GM21515 (cell line): ENCODE data around the gene ROBO1.

Experiments used
- ATAC-seq: cut with Tn5 transposase; IDR thresholded peaks from one replicate; pipeline ENCODE4 v1.9.1; 2021; ENCODE audit not compliant: unreplicated experiment

The ROBO1 gene

DNA sequence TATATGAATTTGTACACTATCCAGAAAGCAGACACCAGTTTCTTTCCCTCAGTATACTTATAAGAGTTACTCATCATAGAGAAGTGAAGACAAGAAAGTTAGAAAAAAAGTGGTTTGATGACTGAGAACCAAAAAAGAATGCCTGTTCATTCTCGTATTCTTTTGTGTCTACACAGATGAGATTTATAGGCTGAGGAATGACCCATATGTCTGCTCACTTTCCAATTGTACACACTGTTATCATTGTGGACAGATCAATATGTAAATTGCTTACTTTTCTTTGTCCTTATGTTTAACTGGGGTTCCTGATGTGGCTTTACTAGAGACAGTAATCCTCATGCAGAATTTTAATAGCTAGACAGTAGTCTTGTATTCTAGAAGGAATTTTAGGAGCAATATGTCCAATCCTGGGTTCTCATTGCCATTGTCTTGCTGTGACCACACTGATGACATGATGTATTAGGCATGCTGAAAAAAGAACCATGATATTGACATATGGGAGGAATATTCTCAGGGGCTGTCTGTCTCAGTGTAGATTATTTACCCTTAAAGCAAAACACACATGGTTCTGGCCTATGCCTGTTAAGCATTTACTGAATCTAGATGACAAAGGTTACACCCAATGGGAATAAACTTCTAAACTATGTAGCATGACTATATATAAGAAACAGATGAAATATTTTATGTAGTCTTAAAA is 669.7 kb downstream of the ROBO1 start:
- ATAC-seq: no peak

DNA sequence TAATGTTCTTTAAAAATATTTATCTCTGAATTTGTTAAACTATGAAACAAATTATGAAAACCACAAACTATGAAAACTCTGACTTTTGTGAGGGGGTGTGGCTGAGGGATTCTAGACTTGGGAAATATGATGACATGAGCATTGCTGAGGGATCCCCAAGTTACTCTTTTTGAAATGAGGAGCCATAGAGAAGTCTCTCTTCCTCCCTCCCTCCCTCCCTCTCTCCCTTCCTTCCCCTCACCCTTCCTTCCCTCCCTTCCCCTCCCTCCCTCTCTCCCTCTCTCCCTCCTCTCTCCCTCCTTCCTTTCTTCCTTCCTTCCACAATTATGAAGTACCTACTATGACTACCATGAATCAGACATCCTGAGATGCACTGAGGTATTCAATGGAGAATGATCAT is 673.1 kb downstream of the ROBO1 start:
- ATAC-seq: no peak

DNA sequence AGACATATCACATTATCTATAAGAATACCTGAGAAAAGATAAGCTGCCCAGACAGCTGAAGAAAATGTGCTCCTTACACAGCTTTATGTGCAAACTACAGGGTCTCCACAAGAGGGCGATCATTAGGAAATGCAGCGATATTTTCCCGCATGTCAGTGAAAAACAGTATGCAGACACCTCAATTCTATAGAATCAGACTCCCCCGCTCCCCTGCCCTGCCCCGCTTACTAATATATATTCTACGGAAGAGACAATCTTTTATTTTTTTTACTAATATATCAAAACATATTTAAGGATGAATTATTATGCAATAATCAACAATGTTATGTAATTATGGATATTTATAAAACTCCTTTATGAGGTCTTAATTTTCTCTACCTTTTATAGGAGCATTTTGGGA is 681.3 kb downstream of the ROBO1 start:
- peak; percentile 91 for ATAC-seq

DNA sequence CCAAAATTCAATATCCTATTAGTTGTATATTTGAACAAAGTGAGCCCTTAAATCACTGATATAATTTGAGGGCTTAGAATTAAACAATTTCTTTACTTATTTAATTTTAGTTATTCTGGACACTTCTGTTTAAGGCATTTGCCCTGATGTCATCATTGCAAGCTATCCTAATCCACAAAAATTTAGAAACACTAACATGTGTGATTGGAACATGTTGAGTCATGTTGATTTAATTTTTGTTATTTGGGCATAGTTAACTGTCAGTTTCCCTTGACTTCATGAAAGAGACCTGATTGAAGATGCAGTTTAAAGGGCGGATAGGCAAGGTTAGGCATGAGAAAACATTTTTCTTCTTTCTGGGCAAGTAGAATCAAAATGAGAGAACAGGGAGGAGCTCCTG is 682.6 kb downstream of the ROBO1 start:
- ATAC-seq: no peak

DNA sequence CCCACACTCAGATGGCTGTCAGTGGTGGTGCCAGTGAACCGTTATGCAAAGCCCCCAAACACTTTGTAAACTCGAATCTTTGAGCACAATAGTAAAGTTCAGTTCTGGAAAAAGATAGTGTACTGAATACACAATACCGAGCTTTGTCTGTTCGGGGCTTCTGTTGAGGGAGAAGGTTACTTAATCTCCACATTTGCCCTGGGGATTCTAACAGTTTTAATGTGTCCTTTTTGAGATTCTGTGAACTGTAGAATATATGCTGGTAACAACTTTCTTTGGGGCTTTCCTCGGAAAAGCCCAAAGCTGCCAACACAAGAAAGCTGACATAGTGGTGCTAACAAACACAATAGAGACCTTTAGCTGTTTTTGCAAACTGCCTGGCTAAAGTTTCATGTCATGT is 686.5 kb downstream of the ROBO1 start:
- ATAC-seq: no peak

DNA sequence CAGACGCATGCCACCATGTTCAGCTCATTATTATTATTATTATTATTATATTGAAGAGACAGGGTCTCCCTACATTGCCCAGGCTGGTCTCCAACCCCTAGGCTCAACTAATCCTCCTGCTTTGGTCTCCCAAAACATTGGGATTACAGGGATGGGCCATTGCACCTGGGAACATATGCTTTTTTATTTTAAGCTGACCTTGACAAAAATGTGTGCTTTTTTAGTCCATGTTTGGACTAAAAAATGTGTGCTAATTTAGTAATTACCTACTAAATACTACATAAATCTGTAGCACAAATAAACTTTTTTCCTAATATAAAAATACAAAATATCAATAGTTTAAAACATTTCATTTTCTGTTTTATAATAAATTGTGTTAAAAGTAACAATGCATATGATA is 693.2 kb downstream of the ROBO1 start:
- no peak for ATAC-seq

DNA sequence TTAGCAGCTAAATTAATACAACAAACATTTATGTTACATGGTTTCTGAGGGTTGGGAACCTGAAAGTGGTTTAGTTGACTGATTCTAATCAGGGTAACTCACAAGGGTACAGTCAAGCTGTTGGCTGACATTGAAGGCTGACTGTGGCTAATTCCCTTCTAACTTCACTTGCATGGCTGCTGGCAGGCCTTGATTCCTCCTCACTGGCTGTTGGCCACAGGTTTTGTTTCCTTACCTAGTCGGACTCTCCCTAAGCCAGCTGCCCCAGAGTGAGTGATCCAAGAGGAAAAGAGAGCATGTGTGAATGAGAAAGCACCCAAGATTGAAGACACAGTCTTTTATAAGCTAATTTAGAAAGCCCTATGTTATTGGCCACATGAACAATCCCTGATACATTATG is 700.1 kb downstream of the ROBO1 start:
- ATAC-seq: no peak

DNA sequence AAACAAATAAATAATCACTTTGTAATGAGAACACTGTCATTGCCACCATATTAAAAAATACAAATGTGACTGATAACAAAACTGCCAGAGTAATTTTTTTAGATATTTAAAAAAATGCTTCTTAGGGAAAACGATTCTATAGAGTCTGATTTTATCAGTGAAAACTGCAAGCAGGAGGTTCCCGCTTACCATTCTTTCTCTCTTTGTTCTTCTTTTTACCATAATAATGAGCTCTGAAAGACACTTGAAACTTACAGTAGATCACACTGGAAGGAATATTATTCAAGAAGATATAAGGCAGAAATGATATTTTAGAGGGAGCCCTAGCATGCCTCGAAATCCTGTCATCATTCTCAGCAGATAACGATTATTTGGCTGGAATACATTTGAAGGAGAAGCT is 701.3 kb downstream of the ROBO1 start:
- no peak for ATAC-seq

DNA sequence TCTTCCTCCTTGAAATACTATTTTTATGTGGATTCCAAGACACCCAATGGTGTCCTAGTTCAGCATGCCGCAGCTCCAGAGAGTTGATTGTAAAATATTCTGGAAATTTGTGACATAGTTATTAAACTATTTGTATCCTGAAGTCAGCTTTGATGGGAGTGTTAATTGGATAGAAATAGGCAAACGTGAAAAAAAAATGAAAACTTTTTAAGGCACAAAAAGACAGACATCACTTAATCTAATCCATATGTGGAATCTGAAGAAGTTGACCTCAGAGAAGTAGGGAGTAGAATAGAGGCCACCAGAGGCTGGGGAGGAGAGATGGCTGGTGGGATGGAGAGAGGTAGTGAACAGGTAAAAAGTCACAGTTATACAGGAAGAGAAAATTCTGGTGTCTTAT is 704.2 kb downstream of the ROBO1 start:
- no peak for ATAC-seq

DNA sequence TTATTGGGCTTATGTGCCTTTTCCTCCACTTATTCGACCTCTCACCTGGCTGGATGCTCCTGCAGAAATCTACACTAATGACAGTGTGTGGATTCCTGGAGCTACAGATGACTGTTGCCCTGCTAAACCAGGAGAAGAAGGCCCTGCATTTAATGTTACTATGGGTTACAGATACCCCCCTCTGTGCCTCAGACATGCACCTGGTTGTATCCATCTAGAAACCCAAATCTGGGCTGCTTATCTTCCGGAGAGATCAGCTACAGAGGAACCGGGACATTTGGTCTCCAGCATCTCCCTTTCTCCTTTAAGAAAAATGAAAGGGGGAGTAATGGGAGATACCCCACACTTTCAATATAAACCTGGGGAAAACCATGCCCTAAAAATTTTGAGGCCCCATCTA is 710.0 kb downstream of the ROBO1 start:
- ATAC-seq: no peak

DNA sequence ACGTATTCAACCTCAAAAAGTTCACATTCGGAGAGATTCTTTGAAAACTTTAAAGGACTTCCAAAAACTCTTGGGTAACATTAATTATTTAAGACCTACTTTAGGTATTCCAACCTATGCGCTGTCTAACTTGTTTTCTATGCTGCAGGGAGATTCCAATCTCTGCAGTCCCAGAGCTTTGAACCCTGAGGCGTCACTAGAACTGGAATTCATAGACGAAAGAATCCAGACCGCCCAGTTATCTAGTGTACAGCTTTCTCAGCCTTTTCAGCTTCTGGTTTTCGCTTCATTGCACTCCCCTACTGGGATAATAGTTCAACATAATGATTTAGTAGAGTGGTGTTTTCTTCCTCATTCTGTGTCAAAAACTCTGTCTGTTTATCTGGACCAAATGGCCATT is 711.3 kb downstream of the ROBO1 start:
- ATAC-seq: no peak

DNA sequence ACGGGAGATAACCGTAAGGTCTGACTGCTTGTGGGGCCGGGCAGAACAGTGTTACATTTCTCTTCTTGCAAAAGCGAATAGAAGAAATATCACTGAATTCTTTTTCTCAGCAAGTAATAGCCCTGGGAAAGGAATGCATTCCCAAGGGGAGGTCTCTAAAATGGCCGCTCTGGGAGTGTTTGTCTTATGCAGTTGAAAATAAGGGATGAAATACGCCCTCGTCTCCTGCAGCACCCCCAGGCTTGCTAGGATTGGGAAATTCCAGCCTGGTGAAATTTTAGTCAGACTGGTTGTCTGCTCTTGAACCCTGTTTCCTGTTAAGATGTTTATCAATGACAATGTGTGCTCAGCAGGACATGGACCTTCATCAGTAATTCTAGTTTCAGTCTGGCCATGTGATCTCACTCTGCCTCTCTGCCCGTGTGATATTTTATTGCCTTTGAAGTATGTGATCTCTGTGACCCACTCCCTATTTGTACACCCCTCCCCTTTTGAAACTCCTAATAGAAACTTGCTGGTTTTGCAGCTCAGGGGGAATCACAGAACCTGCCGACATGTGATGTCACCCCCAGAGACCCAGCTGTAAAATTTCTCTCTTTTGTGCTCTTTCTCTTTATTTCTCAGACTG is 715.6 kb downstream of the ROBO1 start:
- no peak for ATAC-seq

DNA sequence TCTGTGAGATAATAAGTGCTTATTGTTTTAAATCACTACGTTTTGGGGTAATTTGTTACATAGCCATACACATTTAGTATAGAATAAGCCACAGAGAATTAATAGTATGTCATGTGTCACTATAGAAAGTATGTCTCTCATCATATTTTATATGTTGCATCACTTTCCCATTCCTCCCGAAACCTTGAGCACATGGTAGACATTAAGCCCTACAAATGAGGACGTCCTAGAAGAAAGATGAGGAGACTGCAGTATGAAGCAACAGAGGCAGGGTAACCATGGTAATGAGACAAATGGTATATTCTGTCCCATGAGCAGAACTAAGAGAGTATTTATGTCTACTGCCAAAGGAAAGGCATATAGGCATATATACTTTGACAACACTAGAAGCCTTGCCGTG is 720.2 kb downstream of the ROBO1 start:
- ATAC-seq: no peak

DNA sequence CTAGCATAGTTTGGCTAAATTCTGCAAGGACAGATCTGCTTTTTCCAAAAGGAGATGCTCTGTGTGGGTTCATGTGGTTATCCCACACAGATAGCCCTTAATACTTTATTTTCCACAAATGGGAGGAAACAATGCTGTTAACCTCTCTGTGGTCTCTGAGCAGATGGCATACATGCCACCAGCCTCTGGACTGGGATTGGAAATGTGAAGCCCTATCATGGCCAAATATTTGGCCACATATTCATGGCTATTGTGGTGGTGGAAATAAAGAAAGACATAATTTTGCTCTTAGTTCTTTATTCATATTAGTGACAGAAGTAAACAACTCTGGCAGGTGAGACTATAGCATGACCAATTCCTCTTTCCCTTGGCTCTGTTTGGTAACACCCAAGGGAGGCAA is 726.2 kb downstream of the ROBO1 start:
- ATAC-seq: no peak

DNA sequence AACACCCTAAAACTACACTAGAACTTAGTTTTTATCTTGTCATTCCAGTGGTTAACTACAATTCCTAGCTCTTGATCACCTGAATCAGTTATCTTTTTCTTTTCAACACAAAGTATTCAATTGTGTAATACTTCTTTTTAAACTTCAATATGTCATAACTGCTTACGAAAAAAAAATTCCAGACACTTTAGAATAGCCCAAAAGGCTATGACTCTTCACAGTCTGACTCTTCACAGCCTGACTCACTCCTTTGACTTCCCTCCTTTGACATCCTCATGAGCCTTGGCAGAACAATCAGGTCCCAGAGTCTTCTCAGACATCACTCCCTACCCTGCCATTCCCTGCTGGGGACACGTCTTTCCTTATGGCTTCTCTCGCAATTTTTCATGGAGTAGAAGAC is 727.1 kb downstream of the ROBO1 start:
- no peak for ATAC-seq

DNA sequence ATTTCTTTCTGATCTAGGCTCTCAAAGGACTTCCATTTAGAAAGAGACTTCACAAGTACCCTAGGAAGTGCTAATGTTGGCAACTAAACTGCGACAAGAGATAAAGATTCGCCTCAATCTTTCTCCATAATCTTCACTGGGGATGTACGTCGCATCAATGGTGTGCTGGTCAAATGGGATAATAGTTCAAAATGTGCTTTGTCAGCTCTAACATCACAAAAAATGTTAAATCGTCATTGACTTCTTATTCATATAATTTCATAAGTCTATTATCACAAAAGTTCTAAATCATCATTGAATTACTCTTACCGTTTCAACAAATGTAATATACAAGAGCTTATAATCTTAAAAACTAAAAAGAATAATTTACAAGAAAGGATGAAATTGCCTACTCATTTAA is 727.7 kb downstream of the ROBO1 start:
- no peak for ATAC-seq

DNA sequence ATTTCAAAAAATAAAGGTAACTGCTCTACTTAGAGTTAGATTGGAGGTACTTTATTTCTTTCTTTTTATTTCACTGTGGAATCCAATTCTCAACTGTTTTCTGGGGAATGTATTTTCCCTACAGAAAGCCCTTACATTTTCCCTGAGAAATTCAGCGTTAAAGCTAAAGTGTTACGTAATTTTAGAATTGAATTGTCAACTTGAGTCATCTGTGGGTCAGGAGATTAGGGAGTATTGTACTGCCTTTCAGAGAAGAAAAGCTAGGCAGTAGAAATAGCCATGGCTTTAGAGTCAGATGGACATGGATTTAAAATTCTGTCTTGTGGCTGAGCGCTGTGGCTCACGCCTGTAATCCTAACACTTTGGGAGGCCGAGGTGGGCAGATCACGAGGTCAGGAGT is 728.6 kb downstream of the ROBO1 start:
- ATAC-seq: no peak

DNA sequence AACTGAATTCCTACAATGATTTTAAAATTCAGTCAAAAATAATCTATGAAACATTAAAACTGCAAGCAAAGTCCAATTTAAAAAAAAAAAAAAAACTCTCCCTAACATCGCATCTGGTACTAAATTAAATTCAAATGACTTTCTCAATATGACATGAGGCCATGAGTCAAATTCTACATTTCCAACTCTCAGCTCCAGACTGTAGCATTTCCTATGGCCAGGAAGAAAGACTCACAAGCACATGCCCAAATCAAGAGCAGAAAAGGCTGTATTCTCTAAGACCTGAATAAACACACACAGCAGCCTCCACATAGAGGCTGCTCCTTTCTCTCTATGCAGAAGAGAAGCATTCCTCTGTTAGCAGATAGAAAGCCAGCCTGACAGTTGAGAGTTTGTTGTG is 729.2 kb downstream of the ROBO1 start:
- no peak for ATAC-seq

DNA sequence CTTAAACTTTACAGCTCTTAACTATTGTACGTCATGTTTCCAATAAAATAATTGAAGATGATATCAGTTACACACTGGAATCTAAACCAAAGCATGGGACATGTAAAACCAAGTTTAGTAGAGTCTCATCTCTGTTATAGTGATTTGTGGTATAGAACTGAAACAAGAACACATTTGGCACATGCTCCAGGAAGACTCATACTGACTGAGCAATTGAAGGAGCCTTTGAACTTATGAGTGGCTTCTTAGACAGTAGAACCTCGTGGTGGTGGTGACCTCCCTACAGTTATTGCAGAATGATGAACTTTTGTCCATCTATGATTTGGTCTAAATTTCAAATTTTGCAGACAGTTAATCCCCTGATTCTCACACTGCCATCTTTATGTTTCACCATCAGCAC is 729.7 kb downstream of the ROBO1 start:
- no peak for ATAC-seq

DNA sequence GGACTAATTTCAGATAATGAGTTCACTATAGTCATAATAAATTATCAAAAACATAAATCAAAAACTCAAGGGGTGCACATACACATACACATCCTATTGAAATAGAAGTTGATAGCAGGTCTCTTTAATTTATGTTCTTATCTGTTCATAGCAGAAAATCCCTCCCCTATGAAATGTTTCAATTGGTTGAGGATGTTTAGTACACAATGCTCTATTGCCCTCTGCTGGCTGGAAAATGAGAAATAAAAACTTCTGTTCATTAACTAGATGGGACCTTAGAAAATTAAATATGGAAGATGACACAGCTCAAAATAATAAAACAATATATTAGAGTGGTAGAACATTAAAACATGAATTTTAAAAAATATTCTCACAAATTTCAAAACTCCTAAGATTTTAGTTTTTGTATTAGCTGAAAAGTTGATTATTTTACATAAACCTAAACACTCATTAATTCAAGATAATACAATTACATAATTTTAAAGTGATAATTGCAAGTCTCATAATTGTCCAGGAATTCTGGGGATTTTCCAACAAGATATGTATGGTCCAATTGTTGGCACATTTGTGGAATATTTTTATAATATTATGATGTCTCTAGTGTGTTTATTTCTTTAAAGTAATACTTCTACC is 735.0 kb downstream of the ROBO1 start:
- ATAC-seq: peak; percentile 74

DNA sequence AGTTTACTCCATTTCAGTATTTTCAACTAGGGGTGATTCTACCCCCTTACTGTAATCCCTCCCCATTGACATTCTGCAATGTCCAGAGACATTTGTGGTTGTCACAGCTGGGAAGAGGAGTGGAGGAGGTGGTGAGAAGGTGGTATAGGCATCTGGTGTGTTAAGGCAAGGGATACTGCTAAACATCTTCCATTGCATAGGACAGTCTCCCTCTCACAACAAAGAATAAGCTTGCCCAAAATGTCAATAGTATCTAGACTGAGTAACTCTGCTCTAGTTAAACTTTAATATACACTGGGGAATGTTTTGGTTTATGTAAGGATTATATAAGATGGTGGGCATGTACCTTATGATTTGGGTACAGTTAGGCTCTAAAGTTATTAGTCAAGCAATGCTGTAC is 737.6 kb downstream of the ROBO1 start:
- ATAC-seq: no peak

DNA sequence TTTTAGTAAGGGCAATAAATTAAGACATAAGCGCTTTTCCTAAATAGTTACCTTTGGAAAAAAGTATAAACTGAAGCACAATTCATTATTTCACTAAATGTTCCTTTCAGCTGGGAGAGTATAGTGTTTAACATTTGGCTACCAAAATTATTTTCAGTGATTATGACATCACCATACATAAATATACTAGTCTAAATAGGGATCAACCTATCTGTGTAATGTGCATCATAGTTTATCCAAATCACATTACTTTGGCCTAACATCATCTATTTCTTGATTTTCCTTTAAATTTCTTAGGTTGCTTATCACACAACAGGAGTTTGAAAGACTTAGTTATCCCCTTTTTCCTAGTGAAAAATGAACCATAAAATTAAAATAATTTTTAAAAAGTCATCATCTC is 738.9 kb downstream of the ROBO1 start:
- no peak for ATAC-seq

DNA sequence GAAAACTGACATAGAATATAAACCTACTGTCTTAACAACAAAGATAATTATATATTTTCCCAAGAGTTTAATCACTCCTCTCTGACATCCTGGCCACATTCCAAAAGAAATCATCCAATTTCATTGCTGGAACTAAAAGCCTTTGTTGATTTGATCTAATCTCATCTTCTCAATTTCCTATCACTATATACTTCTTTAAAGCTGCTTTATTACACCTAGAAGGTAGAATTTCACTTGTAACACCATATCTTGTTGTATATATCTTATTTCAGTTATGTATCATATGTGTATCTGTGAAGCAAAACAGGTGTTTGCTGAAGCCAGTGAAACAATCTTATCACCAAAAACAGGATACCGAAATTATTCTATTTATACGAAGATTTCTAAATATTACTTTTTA is 740.2 kb downstream of the ROBO1 start:
- no peak for ATAC-seq
